HEK293 (cell line): ENCODE data around the gene ZDHHC6.

Source experiments
- CTCF ChIA-PET: fragments of 350-600 bp; formaldehyde crosslinking; extraction: SDS; loops from one replicate; lab custom pipeline; 2021; ENCODE audit warnings: antibody characterized with exemption; lab: Yijun Ruan, JAX
- POLR2A ChIA-PET: fragments of 300-600 bp; formaldehyde crosslinking; extraction: SDS; loops from one replicate; lab custom pipeline; 2020; ENCODE audit warnings: antibody characterized with exemption, inconsistent platforms; lab: Yijun Ruan, JAX
- H3K27ac ChIP-seq: fragments of 200-500 bp; sonication (Bioruptor generic); 2 replicates; pipeline ENCODE4 v1.5.1; 2014; ENCODE audit warnings: low read depth, low read length, control low read depth, inconsistent platforms; ENCODE audit errors: extremely low read depth
- H3K36me3 ChIP-seq, 2 experiments: fragments of 200-500 bp in 1 of 2; sonication (Bioruptor generic) in 1 of 2; 1 replicate in 1 of 2; 2 replicates in 1 of 2; pipeline ENCODE4 v1.5.1; 2014 to 2017; ENCODE audit warnings: inconsistent platforms in 2 of 2, low read length in 2 of 2; ENCODE audit not compliant: control insufficient read depth in 2 of 2, insufficient read depth in 1 of 2
- H3K4me1 ChIP-seq: fragments of 200-500 bp; sonication (Bioruptor generic); 2 replicates; pipeline ENCODE4 v1.5.1; 2014; ENCODE audit warnings: mild to moderate bottlenecking, low read length, inconsistent platforms; ENCODE audit not compliant: control insufficient read depth, insufficient read depth
- H3K4me3 ChIP-seq: 2 replicates; pipeline ENCODE4 v1.5.1; 2011; ENCODE audit warnings: low read depth, mild to moderate bottlenecking, control low read depth, low read length, moderate library complexity
- H3K9me3 ChIP-seq: fragments of 200-500 bp; sonication (Bioruptor generic); 2 replicates; pipeline ENCODE4 v1.5.1; 2014; ENCODE audit warnings: low read depth, low read length, inconsistent platforms; ENCODE audit not compliant: control insufficient read depth, insufficient read depth
- HOXD13 ChIP-seq: sonication (generic); formaldehyde crosslinking; IDR thresholded peaks from 2 replicates; pipeline ENCODE4 v1.8.0; 2022; ENCODE audit warnings: missing genetic modification reagents, borderline replicate concordance
- KLF1 ChIP-seq: fragments of 450-650 bp; formaldehyde crosslinking; IDR thresholded peaks from 2 replicates; pipeline ENCODE4 v1.5.1; 2016; ENCODE audit warnings: missing biosample characterization, missing genetic modification characterization
- KLF10 ChIP-seq: fragments of 450-650 bp; IDR thresholded peaks from 2 replicates; pipeline ENCODE4 v1.5.1; 2018; ENCODE audit warnings: missing biosample characterization, mild to moderate bottlenecking, missing genetic modification characterization
- KLF17 ChIP-seq: fragments of 450-650 bp; formaldehyde crosslinking; IDR thresholded peaks from 2 replicates; pipeline ENCODE4 v1.5.1; 2016; ENCODE audit warnings: missing biosample characterization, missing genetic modification characterization
- REPIN1 ChIP-seq: fragments of 450-650 bp; formaldehyde crosslinking; IDR thresholded peaks from 2 replicates; pipeline ENCODE4 v1.5.1; 2017; ENCODE audit warnings: missing biosample characterization, missing genetic modification characterization, low read depth
- SP3 ChIP-seq: fragments of 450-650 bp; formaldehyde crosslinking; IDR thresholded peaks from 2 replicates; pipeline ENCODE4 v1.5.1; 2016; ENCODE audit warnings: missing biosample characterization, missing genetic modification characterization
- ZEB2 ChIP-seq: fragments of 450-650 bp; formaldehyde crosslinking; IDR thresholded peaks from 2 replicates; pipeline ENCODE4 v1.5.1; 2016; ENCODE audit warnings: missing biosample characterization, missing genetic modification characterization
- ZNF148 ChIP-seq: fragments of 450-650 bp; formaldehyde crosslinking; IDR thresholded peaks from 2 replicates; pipeline ENCODE4 v1.5.0; 2017; ENCODE audit warnings: missing biosample characterization, missing genetic modification characterization, borderline replicate concordance
- ZNF214 ChIP-seq: fragments of 450-650 bp; formaldehyde crosslinking; IDR thresholded peaks from 2 replicates; pipeline ENCODE4 v1.5.1; 2017; ENCODE audit warnings: missing biosample characterization, mild to moderate bottlenecking, missing genetic modification characterization, borderline replicate concordance
- ZNF274 ChIP-seq, 2 experiments: fragments of 200-500 bp in 1 of 2; fragments of 450-650 bp in 1 of 2; sonication (Bioruptor generic) in 1 of 2; formaldehyde crosslinking in 1 of 2; IDR thresholded peaks; 2 replicates each; pipeline versions ENCODE4 v1.5.1 to v1.6.1; 2014 to 2016; ENCODE audit warnings: borderline replicate concordance in 1 of 2, inconsistent platforms in 1 of 2, low read length in 1 of 2, missing biosample characterization in 1 of 2, missing genetic modification characterization in 1 of 2
- ZNF341 ChIP-seq: fragments of 450-650 bp; formaldehyde crosslinking; IDR thresholded peaks from 2 replicates; pipeline ENCODE4; 2016; ENCODE audit warnings: low read depth, missing biosample characterization, missing genetic modification characterization
- ZNF362 ChIP-seq: fragments of 450-650 bp; formaldehyde crosslinking; IDR thresholded peaks from 2 replicates; pipeline ENCODE4 v1.5.1; 2016; ENCODE audit warnings: missing biosample characterization, missing genetic modification characterization
- ZNF433 ChIP-seq: fragments of 450-650 bp; formaldehyde crosslinking; IDR thresholded peaks from 2 replicates; pipeline ENCODE4 v1.5.1; 2016; ENCODE audit warnings: missing biosample characterization, missing genetic modification characterization, low read depth
- ZNF654 ChIP-seq: fragments of 450-650 bp; formaldehyde crosslinking; IDR thresholded peaks from 2 replicates; pipeline ENCODE4 v1.5.1; 2016; ENCODE audit warnings: low read depth, missing biosample characterization, missing genetic modification characterization
- ZNF660 ChIP-seq: fragments of 450-650 bp; IDR thresholded peaks from 2 replicates; pipeline ENCODE4 v1.5.1; 2018; ENCODE audit warnings: missing biosample characterization, mild to moderate bottlenecking, missing genetic modification characterization
- ZNF791 ChIP-seq: fragments of 450-650 bp; formaldehyde crosslinking; IDR thresholded peaks from 2 replicates; pipeline ENCODE4 v1.5.1; 2016; ENCODE audit warnings: missing biosample characterization, missing genetic modification characterization
- ZNF843 ChIP-seq: fragments of 450-650 bp; formaldehyde crosslinking; IDR thresholded peaks from 2 replicates; pipeline ENCODE4 v1.5.1; 2016; ENCODE audit warnings: missing biosample characterization, missing genetic modification characterization
- TF ChIP-seq, protein P1 (sequence below): fragments of 450-650 bp; formaldehyde crosslinking; IDR thresholded peaks from 2 replicates; pipeline ENCODE4 v1.5.1; 2016; ENCODE audit warnings: missing biosample characterization, missing genetic modification characterization, borderline replicate concordance

Gene ZDHHC6

GRCh38 chr10:112442063-112442462 is 4.7 kb downstream of the ZDHHC6 start:
- TF ChIP-seq KLF1 (tag by site-specific recombination), result no peak
- TF ChIP-seq, all 188 proteins: peak for 0
- Histone ChIP-seq H3K4me3 (no peak overlapping the region), H3K36me3 (peaks cover 25 to 67% of the 10 kb centered on the region in 2 experiments), H3K27ac (no peak overlapping the region), H3K9me3 (no peaks in the 10 kb centered on the region), H3K4me1 (peaks cover 5% of the 10 kb centered on the region)
- POLR2A ChIA-PET, result no interaction called here
- CTCF ChIA-PET, result interaction anchor here (1.2 kb wide), 2 partner anchors 30 to 127 kb away, joined by 4 read pairs; no protein-coding TSS in a partner anchor

DNA sequence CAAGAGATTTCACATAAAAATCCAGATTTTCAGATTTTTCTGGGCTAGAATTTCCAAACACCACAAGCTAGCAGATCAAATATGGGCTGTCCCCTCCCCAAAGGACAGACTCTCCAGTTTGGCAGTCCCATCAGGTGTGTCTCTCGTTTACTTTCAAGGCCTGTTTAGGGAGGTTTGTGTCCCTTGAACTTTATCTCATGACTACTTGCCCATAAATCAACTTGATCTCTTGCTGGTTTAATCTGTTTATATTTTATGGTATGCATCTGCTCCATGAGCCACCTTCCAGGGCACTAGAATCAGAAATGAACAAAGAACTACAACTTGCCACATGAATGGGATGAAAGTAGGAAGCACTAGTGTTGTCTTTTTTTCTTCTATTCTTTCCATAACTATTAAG is 5.2 kb downstream of the ZDHHC6 start:
- Histone ChIP-seq H3K9me3 (no peaks in the 10 kb centered on the region), H3K36me3 (peaks cover 29 to 73% of the 10 kb centered on the region in 2 experiments), H3K27ac (no peak overlapping the region), H3K4me3 (no peak overlapping the region), H3K4me1 (peaks cover 5% of the 10 kb centered on the region)
- TF ChIP-seq KLF10 (tag by site-specific recombination), result no peak
- no peak for TF ChIP-seq ZNF660 (tag by site-specific recombination)
- TF ChIP-seq, protein P1, sequence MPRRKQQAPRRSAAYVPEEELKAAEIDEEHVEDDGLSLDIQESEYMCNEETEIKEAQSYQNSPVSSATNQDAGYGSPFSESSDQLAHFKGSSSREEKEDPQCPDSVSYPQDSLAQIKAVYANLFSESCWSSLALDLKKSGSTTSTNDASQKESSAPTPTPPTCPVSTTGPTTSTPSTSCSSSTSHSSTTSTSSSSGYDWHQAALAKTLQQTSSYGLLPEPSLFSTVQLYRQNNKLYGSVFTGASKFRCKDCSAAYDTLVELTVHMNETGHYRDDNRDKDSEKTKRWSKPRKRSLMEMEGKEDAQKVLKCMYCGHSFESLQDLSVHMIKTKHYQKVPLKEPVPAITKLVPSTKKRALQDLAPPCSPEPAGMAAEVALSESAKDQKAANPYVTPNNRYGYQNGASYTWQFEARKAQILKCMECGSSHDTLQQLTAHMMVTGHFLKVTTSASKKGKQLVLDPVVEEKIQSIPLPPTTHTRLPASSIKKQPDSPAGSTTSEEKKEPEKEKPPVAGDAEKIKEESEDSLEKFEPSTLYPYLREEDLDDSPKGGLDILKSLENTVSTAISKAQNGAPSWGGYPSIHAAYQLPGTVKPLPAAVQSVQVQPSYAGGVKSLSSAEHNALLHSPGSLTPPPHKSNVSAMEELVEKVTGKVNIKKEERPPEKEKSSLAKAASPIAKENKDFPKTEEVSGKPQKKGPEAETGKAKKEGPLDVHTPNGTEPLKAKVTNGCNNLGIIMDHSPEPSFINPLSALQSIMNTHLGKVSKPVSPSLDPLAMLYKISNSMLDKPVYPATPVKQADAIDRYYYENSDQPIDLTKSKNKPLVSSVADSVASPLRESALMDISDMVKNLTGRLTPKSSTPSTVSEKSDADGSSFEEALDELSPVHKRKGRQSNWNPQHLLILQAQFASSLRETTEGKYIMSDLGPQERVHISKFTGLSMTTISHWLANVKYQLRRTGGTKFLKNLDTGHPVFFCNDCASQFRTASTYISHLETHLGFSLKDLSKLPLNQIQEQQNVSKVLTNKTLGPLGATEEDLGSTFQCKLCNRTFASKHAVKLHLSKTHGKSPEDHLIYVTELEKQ (tag by site-specific recombination), result no peak
- TF ChIP-seq ZNF843, result no peak
- TF ChIP-seq KLF17 (tag by site-specific recombination), result peak; percentile 90
- no peak for TF ChIP-seq ZEB2
- no peak for TF ChIP-seq ZNF214 (tag by site-specific recombination)
- TF ChIP-seq SP3 (tag by site-specific recombination), result no peak
- CTCF ChIA-PET, result interaction anchor here (1.4 kb wide), 1 partner anchor 126 kb away, joined by 7 read pairs; no protein-coding TSS in a partner anchor
- POLR2A ChIA-PET, result no interaction called here

DNA sequence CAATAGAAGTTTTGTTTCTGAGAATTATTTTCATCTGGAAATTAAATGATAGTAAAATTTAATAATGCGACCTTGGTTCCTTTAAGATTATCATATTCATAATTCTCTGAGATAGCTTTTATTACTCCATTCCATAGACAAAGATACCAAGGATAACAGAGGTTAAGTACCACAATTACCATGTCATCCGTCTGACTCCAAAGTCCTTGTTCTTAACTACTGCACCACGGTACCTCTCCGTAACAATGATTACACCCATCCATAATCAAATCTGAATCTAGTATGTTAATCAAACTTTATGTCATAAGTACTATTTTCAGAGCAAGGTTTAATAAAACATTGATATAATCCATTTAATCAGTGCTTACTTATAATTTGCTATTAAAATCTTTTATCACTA is 8.4 kb downstream of the ZDHHC6 start:
- ChIA-PET POLR2A (no interaction called here), CTCF (interaction anchor here (1.3 kb wide), 1 partner anchor 130 kb away, joined by 3 read pairs; no protein-coding TSS in a partner anchor)
- peaks cover 35 to 75% of the 10 kb centered on the region in 2 experiments for H3K36me3 ChIP-seq
- H3K4me3 ChIP-seq, result no peak overlapping the region
- TF ChIP-seq ZNF341 (no peak), ZNF791 (tag by site-specific recombination) (no peak)
- no peaks in the 10 kb centered on the region for H3K9me3 ChIP-seq
- no peaks in the 10 kb centered on the region for H3K4me1 ChIP-seq
- H3K27ac ChIP-seq, result no peak overlapping the region

- H3K27ac ChIP-seq, result no peak overlapping the region
- H3K4me1 ChIP-seq, result no peaks in the 10 kb centered on the region
- H3K36me3 ChIP-seq, result peaks cover 59 to 82% of the 10 kb centered on the region in 2 experiments
- H3K9me3 ChIP-seq, result no peaks in the 10 kb centered on the region
- no peak overlapping the region for H3K4me3 ChIP-seq
- ChIA-PET POLR2A (interaction anchor here (1.6 kb wide), 1 partner anchor 12 kb away, joined by 6 read pairs; the partner anchor contains the start of genes VTI1A and ZDHHC6), CTCF (interaction anchor here (0.6 to 2.4 kb wide), 23 partner anchors 9 to 1188 kb away, joined by 3 to 13 read pairs (median 4); partner anchors contain the start of gene ACSL5)
- TF ChIP-seq ZNF433, result no peak
- TF ChIP-seq HOXD13 (CRISPR knock-in tag), result no peak
- TF ChIP-seq ZNF214 (tag by site-specific recombination), result no peak
- no peak for TF ChIP-seq REPIN1 (tag by site-specific recombination)
- TF ChIP-seq ZNF148 (tag by site-specific recombination), result no peak
- TF ChIP-seq ZNF274 (IDR thresholded peaks at IDR 0.05; ENCODE audit: low read length), result no peak
- TF ChIP-seq ZNF274 (tag by site-specific recombination; IDR thresholded peaks at IDR 0.05; ENCODE audit: borderline replicate concordance), result no peak
- TF ChIP-seq ZNF362 (tag by site-specific recombination), result no peak
- TF ChIP-seq ZNF654, result peak; percentile 38
Measured at GRCh38 chr10:112434988-112435619, 11.6 kb downstream of the ZDHHC6 start.
